Measurements from ENCODE around the gene SH2D6.
"Not testable (repeated sequence)": the region's sequence is repeated elsewhere in the genome, so short reads cannot be mapped to it uniquely, and the experiment has no call there.

The SH2D6 gene

GRCh38 chr2:85398426-85399182 lies 19.9 kb upstream of the SH2D6 start:
- no peak for FAIRE-seq

- no peak for FAIRE-seq
Observed at GRCh38 chr2:85399183-85399455, 19.4 kb upstream of the SH2D6 start.

- no peak for FAIRE-seq
Observed at GRCh38 chr2:85400023-85400422, 18.5 kb upstream of the SH2D6 start.

- no peak for FAIRE-seq
Observed at GRCh38 chr2:85400541-85401463, 17.7 kb upstream of the SH2D6 start.

GRCh38 chr2:85401464-85401805 lies 17.1 kb upstream of the SH2D6 start:
- FAIRE-seq: no peak

- no peak for FAIRE-seq
Observed at GRCh38 chr2:85401844-85402243, 16.7 kb upstream of the SH2D6 start.

GRCh38 chr2:85405201-85406059 lies 13.1 kb upstream of the SH2D6 start:
- FAIRE-seq: no peak

- no peak for FAIRE-seq
Observed at GRCh38 chr2:85409845-85410583, 8.5 kb upstream of the SH2D6 start, which contains the start of gene CAPG. Gene CAPG (minus strand): TSS chr2:85410366. CDS start chr2:85402145, 8,221 bp downstream.

GRCh38 chr2:85410584-85411404 lies 7.7 kb upstream of the SH2D6 start:
- FAIRE-seq: no peak

- FAIRE-seq: no peak
Observed at GRCh38 chr2:85411405-85411748, 7.1 kb upstream of the SH2D6 start.

GRCh38 chr2:85413592-85414420 lies 4.7 kb upstream of the SH2D6 start:
- FAIRE-seq: no peak

- FAIRE-seq: not testable (repeated sequence)
Observed at GRCh38 chr2:85414421-85414759, 4.1 kb upstream of the SH2D6 start.

GRCh38 chr2:85414761-85415553 lies 3.6 kb upstream of the SH2D6 start:
- no peak for FAIRE-seq

- no peak for FAIRE-seq
Observed at GRCh38 chr2:85415980-85416650, 2.4 kb upstream of the SH2D6 start.

- no peak for FAIRE-seq
Observed at GRCh38 chr2:85419009-85419675, 628 bp downstream of the SH2D6 start.

- FAIRE-seq: no peak
Observed at GRCh38 chr2:85420536-85421259, 2.2 kb downstream of the SH2D6 start.

- no peak for FAIRE-seq
Observed at GRCh38 chr2:85421260-85422071, 3.0 kb downstream of the SH2D6 start.

All from colon (tissue), 2 donors.